Mononuclear cell (primary cell): ENCODE data around the gene CERK. TPM values are rescaled to one million over a fixed set of nuclear protein-coding genes. Genes with fewer than 3 reads are reported as not detected.
"Not testable (repeated sequence)": the region's sequence is repeated elsewhere in the genome, so short reads cannot be mapped to it uniquely, and the experiment has no call there.

ENCODE experiments used
- H3K27me3 ChIP-seq: 2 replicates; pipeline ENCODE4 v1.6.0; 2011; ENCODE audit warnings: low read length, control low read depth; ENCODE audit not compliant: insufficient read depth
- H3K4me1 ChIP-seq: 2 replicates; pipeline ENCODE4 v1.5.1; 2011; ENCODE audit warnings: mild to moderate bottlenecking, low read length, control low read depth; ENCODE audit not compliant: insufficient read depth
- H3K4me3 ChIP-seq: 2 replicates; pipeline ENCODE4 v1.5.1; 2011; ENCODE audit warnings: mild to moderate bottlenecking, low read length, moderate library complexity
- H3K9me3 ChIP-seq: 2 replicates; pipeline ENCODE4 v1.5.1; 2011; ENCODE audit warnings: low read depth, mild to moderate bottlenecking, control low read depth, low read length
- total RNA-seq: library from RNA; depleted of rRNA; stranded (reverse); fragments of >200 nt; gene quantifications from one replicate; pipeline ENCODE4 v1.2.3, GENCODE V29; 2012

CERK gene
- total RNA-seq, 1 donor, result 53.8 TPM

- H3K4me3 ChIP-seq, result no peak overlapping the region
- no peaks in the 10 kb centered on the region for H3K27me3 ChIP-seq
- H3K9me3 ChIP-seq, result no peaks in the 10 kb centered on the region
- H3K4me1 ChIP-seq, result peaks cover 19% of the 10 kb centered on the region
These were observed 82.0 kb downstream of the CERK start for GRCh38 chr22:46655861-46656608.

- H3K27me3 ChIP-seq, result no peaks in the 10 kb centered on the region
- H3K4me3 ChIP-seq, result no peak overlapping the region
- no peaks in the 10 kb centered on the region for H3K9me3 ChIP-seq
- H3K4me1 ChIP-seq, result peaks cover 18% of the 10 kb centered on the region
These were observed 83.0 kb downstream of the CERK start for GRCh38 chr22:46654927-46655595.

- Histone ChIP-seq H3K27me3 (no peaks in the 10 kb centered on the region), H3K4me1 (peaks cover 22% of the 10 kb centered on the region), H3K9me3 (no peaks in the 10 kb centered on the region), H3K4me3 (no peak overlapping the region)
These were observed 83.6 kb downstream of the CERK start for GRCh38 chr22:46654426-46654825.

GRCh38 chr22:46653596-46653995 lies 84.5 kb downstream of the CERK start:
- H3K4me3 ChIP-seq, result no peak overlapping the region

GRCh38 chr22:46652847-46653331 lies 85.2 kb downstream of the CERK start:
- Histone ChIP-seq H3K4me3 (no peak overlapping the region), H3K27me3 (no peaks in the 10 kb centered on the region), H3K9me3 (no peaks in the 10 kb centered on the region), H3K4me1 (peaks cover 28% of the 10 kb centered on the region)

More at GRCh38 chr22:46653596-46653995, 84.5 kb downstream of the CERK start:
- Histone ChIP-seq H3K9me3 (no peaks in the 10 kb centered on the region), H3K4me1 (peaks cover 28% of the 10 kb centered on the region), H3K27me3 (no peaks in the 10 kb centered on the region)

GRCh38 chr22:46652081-46652846 lies 85.8 kb downstream of the CERK start:
- H3K9me3 ChIP-seq, result no peaks in the 10 kb centered on the region
- H3K27me3 ChIP-seq, result no peaks in the 10 kb centered on the region
- H3K4me3 ChIP-seq, result no peak overlapping the region
- peaks cover 28% of the 10 kb centered on the region for H3K4me1 ChIP-seq

- no peak overlapping the region for H3K4me3 ChIP-seq
- peaks cover 28% of the 10 kb centered on the region for H3K4me1 ChIP-seq
- no peaks in the 10 kb centered on the region for H3K27me3 ChIP-seq
- no peaks in the 10 kb centered on the region for H3K9me3 ChIP-seq
These were observed 86.7 kb downstream of the CERK start for GRCh38 chr22:46651316-46651715.

GRCh38 chr22:46650078-46650810 lies 87.8 kb downstream of the CERK start:
- Histone ChIP-seq H3K4me3 (no peak overlapping the region), H3K4me1 (peaks cover 28% of the 10 kb centered on the region)

GRCh38 chr22:46649141-46650077 lies 88.6 kb downstream of the CERK start:
- Histone ChIP-seq H3K4me3 (no peak overlapping the region), H3K27me3 (no peaks in the 10 kb centered on the region), H3K9me3 (no peaks in the 10 kb centered on the region), H3K4me1 (peaks cover 28% of the 10 kb centered on the region)

More at GRCh38 chr22:46650078-46650810, 87.8 kb downstream of the CERK start:
- Histone ChIP-seq H3K9me3 (no peaks in the 10 kb centered on the region), H3K27me3 (no peaks in the 10 kb centered on the region)

- peaks cover 23% of the 10 kb centered on the region for H3K4me1 ChIP-seq
- H3K9me3 ChIP-seq, H3K4me3 ChIP-seq, H3K27me3 ChIP-seq: not testable (repeated sequence)
These were observed 89.7 kb downstream of the CERK start for GRCh38 chr22:46648225-46648820.

- Histone ChIP-seq H3K9me3 (no peaks in the 10 kb centered on the region), H3K4me3 (no peak overlapping the region), H3K27me3 (no peaks in the 10 kb centered on the region), H3K4me1 (peaks cover 17% of the 10 kb centered on the region)
These were observed 91.4 kb downstream of the CERK start for GRCh38 chr22:46646531-46647215.

- not testable (repeated sequence) for H3K27me3 ChIP-seq, H3K9me3 ChIP-seq, H3K4me3 ChIP-seq, H3K4me1 ChIP-seq
These were observed 95.1 kb downstream of the CERK start for GRCh38 chr22:46642840-46643480.
